Measurements from ENCODE around the gene TBCD.

Gene TBCD

DNA sequence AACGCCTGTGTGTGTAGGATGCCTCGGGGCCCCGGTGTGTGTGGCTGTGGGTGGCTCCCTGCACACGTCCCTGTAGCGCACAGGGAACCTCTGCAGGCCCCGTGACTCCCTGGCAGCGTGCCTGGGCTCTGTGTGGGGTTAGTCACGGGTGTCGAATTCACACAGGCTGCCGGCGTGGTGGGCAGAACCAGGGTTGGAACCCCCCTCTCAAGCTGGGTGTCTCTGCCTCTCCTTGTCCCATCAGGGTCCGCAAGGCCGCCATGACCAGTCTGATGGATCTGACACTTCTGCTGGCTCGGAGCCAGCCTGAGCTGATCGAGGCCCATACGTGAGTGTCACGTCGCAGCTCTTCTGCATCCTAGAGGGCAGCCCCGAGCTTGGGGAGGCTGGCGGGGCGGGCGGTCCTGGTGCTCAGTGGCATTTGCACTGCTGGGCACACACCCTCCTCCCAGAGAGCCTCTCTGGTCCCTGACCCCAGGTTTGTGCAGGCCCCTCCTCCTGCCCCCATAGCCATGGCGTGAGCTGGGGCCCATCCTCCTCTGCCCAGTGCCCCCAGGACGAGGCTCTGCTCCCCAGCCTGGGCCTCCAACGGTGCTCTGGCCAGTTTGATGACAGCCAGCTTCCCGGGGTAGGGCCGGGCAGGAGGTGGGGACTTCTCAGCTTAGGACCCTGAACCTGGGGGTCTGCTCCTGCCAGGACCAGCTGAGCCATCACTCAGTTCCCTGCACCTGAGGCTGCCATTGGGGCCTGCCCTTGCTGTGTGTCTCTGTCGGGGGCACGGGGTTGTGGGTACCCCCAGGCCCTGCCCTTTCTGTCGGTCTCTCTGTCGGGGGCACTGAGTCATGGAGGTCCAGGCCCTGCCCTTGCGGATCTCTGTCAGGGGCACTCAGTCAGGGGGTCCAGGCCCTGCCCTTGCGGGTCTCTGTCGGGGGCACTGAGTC lies 176.1 kb downstream of the TBCD start:
- no peak for DNase-seq

DNA sequence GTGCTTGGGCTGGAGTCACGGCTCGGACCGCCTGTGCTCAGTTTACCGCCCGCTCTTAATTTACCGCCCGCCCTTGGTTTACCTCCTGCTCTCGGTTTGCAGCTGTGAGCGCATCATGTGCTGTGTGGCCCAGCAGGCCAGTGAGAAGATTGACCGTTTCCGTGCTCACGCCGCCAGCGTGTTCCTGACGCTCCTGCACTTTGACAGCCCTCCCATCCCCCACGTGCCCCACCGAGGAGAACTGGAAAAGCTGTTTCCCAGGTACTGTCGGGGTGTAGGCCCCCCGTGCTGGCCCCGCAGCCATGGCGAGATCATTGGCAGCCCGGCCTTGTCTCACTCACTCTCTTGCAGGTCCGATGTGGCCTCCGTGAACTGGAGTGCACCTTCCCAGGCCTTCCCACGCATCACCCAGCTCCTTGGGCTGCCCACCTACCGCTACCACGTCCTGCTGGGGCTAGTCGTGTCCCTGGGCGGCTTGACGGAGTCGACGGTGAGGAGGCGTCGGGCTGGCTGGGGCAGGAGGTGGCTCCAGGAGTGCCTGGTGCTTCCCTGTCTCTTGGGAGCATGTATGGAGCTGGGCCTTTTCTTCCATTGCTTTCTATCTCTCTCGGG lies 177.3 kb downstream of the TBCD start:
- no peak for DNase-seq

DNA sequence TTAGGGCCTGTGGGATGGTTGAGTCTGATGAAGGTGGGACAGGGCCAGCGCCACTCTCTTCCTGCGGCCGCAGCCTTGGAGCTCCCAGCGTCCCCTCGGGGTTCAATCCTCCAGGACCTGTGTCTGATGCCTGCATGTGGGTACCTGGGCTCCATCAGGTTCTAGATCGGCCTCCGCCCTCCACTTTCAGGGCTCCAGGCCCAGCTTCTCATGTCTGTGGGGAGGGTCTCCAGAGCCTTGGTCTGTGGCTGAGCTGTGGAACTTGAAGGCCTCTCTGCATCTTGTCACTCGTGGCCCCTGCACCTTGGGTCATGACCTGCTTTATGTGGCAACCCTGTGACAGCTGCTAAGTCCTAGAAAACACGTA lies 177.8 kb downstream of the TBCD start:
- no peak for DNase-seq

DNA sequence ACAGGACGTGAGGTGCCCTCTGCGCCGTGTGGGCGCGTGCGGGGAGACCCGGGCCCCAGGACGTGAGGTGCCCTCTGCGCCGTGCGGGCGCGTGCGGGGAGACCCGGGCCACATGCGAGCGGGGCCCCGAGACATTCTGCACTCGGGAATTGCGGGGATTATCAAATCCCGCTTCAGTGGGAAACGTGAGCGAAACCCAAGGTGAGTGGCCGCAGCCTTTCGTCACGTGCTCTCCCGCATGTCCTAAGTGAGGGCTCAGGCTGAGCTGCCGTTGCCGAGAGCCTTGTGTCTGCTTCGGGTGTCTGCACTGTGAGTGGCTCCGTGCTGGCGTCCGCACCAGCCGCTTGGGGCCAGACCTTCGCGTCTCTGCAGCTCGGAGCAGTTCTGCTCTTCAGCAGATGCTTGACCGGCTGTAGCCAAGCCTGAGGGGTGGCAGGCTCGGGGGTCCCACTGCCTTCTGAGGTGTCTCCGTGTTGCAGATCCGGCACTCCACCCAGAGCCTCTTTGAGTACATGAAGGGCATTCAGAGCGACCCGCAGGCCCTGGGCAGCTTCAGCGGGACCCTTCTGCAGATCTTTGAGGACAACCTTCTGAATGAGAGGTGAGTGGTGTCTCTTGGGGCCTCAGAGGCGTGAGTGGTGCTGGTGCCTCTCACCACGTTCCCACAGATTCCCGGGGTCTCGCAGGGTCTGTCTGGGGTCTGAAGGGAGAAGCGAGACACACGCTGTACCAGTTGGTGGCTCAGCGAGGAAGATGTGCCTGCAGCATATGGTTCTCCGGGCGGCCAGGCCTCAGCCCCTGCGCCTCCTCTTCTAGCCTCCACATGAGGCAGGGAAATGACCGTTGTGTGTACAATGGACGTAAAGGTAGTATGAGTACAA lies 178.4 kb downstream of the TBCD start:
- no peak for DNase-seq

DNA sequence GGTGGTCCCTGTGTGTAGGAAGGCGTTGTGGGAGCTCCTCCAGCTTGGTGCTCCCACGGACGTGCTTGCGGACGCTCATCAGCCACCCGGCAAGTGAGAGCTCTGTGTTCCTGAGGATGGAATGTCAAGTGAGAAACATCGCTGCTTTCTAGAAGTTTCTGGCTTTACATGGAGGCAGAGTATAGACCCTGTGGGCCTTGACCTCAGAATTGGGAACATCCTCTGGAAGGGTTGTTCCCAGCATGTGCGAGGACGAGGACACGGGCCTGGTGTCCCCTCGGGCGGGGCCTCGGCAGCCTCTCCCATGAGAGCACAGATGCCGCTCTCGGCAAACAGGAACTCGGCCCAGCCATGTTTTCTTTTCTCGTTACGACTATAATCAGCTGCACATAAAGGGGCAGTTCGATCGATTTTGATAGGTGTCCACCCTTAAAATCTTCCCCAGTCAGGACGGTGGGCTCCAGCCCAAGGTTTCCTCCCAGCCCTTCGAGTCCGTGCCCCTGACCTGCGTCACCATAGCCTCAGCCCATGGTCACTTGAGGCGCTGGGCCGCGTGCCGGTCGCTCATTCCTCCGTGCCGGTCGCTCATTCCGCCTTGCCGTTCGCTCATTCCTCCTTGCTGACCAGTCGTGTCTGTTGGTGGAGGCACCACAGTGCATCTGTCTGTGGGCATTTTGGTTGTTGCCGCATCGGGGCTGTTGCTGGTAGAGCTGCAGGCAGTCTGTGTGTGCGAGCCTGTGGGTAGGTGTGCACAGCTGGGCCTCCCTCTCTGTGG lies 179.2 kb downstream of the TBCD start:
- no peak for DNase-seq

DNA sequence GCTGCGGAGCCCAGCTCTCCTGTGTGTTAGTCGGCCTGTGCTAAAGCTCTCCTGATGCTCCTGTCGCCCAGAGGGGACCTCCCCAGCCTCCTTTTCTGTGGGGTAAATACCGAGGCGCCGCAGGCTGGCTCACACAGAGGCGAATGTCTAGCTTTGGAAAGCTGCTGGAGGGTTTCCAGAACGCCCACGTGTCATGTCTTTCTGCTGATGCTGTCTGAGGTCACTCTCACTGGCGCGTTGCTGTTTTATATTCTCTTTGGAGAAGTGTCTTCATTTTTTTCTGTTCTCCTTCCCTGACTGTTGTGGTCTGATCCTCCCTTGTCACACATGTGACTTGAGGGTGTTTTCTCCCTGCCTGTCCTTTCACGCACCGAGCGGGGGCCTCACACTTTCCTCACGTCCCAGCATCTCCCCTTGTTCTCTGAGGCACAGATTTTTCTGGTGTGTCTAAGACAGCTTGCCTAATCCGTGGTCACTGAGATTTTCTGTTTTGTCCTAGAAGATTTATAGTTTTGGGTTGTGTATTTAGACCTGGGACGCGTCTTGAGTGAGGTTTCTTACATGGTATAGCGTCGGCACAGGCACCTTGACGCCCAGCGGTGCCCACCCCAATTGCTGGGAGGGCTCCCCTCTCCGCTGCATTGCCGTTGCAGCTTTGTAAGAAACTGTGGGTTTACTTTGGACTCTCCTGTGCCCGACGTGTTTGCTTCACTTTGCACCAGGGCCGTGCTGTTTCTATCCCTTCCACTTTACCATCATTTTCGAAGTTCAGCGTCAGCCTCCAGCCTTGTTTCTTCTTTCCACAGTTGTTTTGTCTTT lies 180.0 kb downstream of the TBCD start:
- DNase-seq: no peak

DNA sequence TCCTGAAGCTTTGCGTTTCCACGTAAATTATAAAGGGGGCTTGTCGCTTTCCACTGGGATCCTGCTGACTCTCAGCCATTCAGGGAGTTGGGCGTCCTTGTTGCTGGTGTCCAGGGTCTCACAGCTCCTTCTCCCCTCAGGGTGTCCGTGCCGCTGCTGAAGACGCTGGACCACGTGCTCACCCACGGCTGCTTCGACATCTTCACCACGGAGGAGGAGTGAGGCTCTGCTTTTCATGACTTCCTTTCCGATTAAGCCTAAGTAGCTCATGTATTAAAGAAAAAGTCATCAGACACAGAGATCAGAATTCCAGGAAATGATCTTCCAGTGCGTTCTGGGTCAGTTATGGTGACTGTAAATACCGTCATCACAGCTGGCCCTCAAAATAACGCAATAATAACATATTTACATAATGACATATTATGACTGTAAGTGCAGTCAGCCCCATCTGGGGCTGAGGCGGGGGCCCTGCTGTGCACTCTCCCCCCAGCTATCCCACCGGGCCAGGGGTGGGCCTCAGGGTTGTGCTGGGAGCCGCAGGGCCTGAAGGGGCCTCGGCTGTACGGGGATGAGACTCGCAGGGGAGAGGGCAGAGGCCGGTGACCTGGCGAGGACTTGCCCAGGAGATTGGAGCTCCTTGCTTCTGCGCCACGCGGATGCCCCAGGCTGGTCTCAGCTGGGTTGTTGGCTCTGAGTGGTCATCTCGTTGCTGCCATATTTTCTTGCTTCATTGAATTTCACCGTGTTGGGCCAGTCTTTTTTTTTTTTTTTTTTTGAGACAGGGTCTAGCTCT lies 180.8 kb downstream of the TBCD start:
- DNase-seq: no peak

DNA sequence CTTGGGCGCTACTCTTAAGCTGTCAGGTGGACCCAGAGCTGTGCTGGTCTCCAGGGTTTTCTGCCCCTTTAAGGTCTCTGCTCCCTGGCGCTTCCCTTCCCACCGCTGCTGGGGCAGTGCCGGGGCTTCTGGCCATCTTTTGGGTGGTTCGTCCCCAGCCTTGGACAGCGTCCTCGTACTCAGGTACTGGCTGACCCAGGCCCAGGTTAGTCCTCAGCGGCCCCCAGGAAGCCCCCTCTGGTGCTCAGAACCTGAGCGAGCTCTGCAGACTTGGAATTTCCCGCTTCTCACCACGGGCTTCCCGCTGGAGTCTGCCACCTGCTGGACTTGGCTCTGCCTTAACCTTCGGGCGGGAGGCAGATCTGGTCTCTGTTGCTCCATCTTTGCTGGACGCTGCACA lies 182.0 kb downstream of the TBCD start:
- DNase-seq: no peak

DNA sequence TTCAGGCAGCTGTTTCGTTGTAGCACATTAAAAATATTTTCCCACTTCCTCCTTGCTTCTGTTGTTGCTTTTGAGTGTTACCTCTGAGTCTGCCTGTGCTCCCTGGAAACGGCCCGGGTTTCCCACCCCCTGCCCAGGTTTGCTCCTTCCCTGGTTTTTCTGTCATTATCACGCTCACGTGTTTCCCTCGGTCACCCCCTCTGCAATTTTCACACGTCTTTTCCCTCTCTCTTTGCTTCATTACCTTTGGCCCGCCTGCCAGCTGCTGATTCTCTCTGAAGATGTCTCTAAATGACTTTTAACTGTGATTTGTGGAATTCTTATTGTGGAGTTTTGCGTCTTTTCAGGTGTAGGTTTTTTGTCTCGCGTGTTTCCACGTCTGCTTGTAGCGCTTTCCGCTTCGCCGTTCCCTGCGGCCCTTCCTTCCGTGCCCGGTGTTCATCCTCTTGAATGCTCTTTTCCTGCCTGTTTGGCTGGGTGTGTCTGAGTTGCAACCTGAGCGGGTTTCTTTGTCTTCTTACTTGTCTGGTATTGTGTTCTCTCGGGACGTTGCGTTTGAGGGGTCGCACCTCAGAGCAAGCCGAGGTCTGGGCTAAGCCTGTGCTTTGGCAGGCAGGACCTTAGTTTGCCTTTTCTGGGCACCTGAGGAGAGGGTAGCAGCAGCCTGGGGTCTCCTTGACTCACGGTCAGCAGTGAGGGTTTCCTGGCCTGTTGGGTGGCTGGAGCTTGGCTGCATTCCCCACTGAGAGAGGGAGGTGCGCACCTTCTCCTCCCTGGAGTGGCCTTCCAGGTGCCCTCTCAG lies 184.3 kb downstream of the TBCD start:
- DNase-seq: no peak

DNA sequence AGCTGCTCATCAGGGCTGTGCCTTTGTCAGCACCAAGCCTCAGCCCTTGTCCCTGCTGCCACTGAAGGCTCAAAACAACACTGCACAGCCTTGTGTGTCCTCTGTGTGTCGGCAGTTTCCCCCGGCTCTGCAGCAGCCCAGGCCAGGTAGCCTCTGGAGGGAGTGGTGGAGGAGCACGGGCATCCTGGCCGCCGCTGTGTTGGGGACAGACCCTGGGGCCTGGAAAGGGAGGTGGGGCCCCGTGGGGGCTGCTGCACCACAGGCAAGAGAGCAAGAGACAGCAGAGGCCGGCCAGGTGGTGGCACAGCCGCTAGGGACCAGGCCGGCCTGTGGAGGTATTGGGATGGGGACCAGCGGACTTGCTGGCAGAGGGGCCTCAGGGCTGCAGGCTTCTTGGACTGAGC lies 184.9 kb downstream of the TBCD start:
- DNase-seq: no peak

DNA sequence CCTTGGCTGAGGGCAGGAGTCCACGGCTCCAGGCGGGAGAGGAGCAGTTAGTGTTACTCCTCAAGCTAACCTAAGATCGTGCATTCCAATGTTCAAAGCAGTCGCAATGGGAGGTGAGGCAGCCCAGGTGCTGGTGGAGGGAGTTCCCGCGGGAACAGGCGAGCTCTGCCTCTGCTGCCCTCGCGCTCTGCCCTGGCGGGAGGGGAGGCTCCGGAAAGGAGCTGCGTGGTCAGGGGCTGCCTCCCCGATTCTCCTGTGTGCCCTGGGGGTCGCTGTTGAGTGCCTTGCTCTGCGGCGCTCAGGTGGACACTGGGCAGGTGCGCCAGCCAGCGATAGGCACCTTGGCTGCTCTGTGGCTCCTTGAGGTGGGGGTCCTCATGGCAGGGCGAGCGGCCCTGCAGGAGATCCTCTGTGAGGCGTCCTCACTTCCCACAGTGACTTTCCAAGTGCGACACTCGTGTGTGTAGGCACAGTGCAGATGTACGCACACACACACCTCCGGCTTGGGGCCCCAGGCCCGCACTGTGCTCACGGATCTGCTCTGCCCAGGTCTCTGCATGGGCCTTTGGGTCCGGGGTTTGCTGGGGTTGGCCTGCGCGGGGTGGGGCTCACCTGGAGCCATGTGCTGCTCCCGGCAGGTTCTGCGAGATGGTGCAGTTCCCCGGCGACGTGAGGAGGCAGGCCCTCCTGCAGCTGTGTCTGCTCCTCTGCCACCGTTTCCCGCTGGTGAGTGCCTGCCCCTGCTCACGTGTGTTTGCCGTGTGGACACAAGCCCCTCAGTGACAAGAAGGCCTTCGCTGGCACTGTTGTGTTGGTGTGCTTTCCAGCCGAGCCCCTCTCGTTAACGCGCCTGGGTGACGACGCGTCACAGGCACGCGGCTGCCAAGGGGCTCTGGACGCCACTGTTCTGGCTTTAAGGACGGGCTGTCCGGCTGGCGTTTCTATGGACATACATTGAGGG lies 185.8 kb downstream of the TBCD start:
- DNase-seq: no peak

DNA sequence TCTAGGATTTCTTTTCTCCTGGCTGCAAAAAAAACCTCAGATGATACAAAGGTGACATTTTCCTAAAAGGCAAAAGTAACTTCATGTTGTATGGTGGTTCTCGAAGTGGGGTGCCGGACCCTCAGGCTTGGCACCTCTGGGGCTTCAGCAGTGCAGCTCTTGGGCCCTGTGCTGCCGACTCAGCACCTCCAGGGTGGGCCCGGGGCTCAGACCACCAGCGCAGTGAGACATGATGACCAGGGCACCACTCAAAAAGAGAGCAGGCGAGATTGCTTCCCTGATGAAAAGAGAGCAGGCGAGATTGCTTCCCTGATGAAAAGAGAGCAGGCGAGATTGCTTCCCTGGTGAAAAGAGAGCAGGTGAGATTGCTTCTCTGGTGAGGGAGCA lies 186.6 kb downstream of the TBCD start:
- no peak for DNase-seq

DNA sequence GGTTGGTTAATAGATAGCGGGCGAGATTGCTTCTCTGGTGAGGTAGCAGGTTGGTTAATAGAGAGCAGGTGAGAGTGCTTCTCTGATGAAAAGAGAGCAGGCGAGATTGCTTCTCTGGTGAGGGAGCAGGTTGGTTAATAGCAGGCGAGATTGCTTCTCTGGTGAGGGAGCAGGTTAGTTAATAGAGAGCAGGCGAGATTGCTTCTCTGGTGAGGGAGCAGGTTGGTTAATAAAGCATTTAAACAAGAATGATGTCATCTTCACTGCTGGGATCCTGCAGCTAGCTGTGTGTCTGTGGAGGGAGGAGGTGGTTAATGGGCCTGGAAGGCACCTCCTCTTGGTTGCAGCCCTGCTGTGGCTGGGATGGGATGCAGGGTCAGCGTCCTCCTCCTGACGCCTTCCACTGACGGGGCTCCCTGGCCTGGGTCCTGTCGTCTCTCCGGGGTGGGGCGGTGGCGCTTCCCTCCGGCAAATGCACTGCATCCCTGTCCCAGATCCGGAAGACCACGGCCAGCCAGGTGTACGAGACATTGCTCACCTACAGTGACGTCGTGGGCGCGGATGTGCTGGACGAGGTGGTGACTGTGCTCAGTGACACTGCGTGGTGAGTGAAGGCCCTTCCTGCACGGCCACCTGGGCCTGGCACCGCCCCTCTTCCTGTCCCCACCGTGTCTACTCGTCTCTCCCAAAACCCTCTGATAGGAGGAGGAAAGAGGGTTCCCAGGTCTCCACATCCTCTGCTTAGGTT lies 187.2 kb downstream of the TBCD start:
- DNase-seq: no peak

DNA sequence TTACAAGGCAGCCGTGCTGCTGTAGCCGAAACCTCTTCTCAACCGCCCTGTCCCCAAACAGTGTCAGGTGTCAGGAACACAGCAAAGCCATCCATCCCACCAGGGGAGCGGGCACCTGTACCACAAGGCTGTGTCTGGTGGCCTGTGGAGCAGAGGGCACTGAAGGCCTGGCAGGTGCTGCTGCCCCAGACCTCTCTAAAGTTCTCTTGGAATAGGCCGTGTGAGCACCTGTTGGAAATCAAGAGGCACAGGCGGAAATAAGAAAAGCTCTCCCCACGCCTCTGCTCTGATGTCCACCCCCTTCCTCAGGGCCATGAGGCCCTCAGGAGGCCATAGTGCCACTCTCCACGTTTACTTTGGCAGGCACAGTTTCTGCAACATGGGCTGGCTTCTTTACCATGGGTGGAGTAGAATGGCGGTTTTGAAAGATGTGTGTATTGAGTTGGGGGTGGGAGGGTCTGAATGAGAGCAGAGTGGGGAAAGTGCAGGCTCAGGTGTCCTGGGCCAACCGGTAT lies 187.8 kb downstream of the TBCD start:
- DNase-seq: no peak

DNA sequence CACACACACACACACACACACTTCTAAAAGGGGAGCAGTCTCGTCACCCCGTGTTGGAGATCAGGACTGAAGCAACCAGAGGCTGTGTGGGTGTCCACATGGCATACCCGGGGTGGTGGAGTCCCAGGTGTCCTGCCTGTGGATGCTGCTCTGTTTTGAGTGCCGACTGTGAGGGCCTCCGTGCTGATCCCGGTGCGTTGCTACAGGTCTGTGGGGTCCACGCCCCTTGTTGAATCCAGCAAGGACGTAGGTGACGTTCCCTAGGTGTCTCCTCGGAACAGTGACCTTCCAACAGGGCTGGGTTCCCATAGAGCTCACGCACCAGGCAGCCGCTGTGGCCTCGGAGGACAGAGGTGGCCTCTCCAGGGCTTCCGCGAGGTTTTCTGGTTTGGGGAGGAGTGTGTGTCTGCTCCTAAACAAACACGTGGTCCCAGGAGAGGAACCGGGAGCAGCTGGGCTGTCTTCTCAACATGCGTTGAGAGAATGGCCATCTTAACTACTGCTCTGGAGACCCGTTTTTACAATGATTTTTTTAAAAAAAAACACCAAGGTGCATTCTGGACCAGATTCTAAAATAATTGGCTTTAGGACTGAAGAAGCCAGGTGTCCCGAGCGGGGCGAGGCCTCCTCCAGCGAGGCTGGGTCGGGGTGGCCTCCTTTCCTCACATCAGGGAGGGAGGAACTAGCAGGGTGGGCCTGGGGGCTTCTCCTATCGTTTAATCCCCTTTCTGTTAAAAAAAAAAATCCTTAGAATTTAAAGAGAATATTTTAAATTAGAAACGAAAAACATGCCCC lies 188.6 kb downstream of the TBCD start:
- DNase-seq: no peak

DNA sequence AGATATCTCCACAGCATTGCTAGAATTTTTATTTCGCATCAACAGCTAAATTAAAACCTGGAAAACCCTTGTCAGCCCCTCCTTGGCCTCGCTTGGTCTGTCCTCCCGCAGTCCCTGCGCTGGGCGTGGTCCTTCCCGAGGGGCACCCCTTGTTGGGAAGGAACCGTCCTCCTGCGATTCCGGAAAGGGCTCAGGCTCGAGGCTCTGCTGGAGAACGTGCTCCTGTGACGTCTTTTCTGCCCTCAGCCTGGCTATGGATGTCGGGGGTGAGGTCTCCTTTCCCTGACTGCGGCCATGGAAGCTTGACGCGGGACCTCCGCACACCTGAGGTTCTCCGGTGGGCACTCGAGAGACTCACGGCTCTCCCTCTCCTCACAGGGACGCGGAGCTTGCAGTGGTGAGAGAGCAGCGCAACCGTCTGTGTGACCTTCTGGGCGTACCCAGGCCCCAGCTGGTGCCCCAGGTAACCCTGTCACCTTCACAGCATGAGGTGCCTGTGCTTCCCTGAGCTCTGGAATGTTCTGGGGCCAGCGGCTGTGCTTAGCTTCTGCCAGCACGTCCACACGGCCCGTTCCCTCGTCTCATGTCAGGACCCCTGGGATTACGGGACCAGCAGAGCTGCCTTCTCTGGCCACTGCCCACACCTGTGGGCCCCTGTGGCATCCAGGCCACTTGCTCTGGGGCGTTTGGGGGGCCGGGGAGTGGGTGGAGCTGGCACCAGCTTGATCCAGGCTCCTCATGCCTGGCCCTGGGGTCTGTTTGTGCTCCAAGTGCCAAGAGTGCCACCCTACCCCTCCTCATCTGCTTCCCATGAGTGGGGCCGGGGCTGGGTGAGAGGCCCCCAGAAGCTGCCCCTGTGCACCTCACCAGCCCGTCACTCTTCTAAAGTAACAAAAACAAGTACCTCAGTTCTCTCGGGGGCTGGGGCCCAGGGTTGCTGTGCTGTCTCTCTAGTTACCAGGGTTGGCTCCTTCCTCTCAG lies 189.4 kb downstream of the TBCD start:
- no peak for DNase-seq

All from COR-L47 (cell line).